Mucosa of stomach (tissue), 1 donor: Measurements from ENCODE around the gene TMEFF1.
"Not testable (repeated sequence)": the region's sequence is repeated elsewhere in the genome, so short reads cannot be mapped to it uniquely, and the experiment has no call there.

Source experiments
- H3K27me3 ChIP-seq: one replicate; pipeline ENCODE4 v1.7.0; 2013; ENCODE audit warnings: mild to moderate bottlenecking, low read length; ENCODE audit not compliant: control insufficient read depth, insufficient read depth
- H3K36me3 ChIP-seq: one replicate; pipeline ENCODE4 v1.7.0; 2013; ENCODE audit warnings: low read length; ENCODE audit not compliant: control insufficient read depth, insufficient read depth
- H3K4me1 ChIP-seq: one replicate; pipeline ENCODE4 v1.7.0; 2013; ENCODE audit warnings: mild to moderate bottlenecking, low read length; ENCODE audit not compliant: control insufficient read depth, insufficient read depth
- H3K4me3 ChIP-seq: one replicate; pipeline ENCODE4 v1.7.0; 2013; ENCODE audit warnings: low read length
- H3K9ac ChIP-seq: one replicate; pipeline ENCODE4 v1.7.0; 2013; ENCODE audit warnings: mild to moderate bottlenecking, low read length, moderate library complexity
- H3K9me3 ChIP-seq: one replicate; pipeline ENCODE4 v1.7.0; 2013; ENCODE audit warnings: mild to moderate bottlenecking, low read length, moderate library complexity; ENCODE audit not compliant: control insufficient read depth
- donor health status: Pancreatic carcinoma.

TMEFF1 gene

GRCh38 chr9:100437860-100438805, 34.8 kb upstream of the TMEFF1 start:
- no peak overlapping the region for H3K9ac ChIP-seq
- no peaks in the 10 kb centered on the region for H3K27me3 ChIP-seq
- H3K9me3 ChIP-seq = no peaks in the 10 kb centered on the region
- H3K4me1 ChIP-seq = no peaks in the 10 kb centered on the region
- H3K36me3 ChIP-seq = no peaks in the 10 kb centered on the region
- H3K4me3 ChIP-seq = no peak overlapping the region

GRCh38 chr9:100440071-100440470, 32.9 kb upstream of the TMEFF1 start:
- H3K4me1 ChIP-seq = no peaks in the 10 kb centered on the region
- H3K27me3 ChIP-seq = no peaks in the 10 kb centered on the region
- no peaks in the 10 kb centered on the region for H3K36me3 ChIP-seq
- no peak overlapping the region for H3K4me3 ChIP-seq
- no peaks in the 10 kb centered on the region for H3K9me3 ChIP-seq
- H3K9ac ChIP-seq = no peak overlapping the region

- H3K4me3 ChIP-seq, H3K27me3 ChIP-seq, H3K36me3 ChIP-seq, H3K4me1 ChIP-seq, H3K9me3 ChIP-seq, H3K9ac ChIP-seq: not testable (repeated sequence)
These were observed 32.5 kb upstream of the TMEFF1 start for GRCh38 chr9:100440487-100440886.

GRCh38 chr9:100441911-100442361, 31.0 kb upstream of the TMEFF1 start:
- Histone ChIP-seq H3K4me3 (no peak overlapping the region), H3K9ac (no peak overlapping the region), H3K4me1 (no peaks in the 10 kb centered on the region)

GRCh38 chr9:100443781-100444768, 28.9 kb upstream of the TMEFF1 start:
- Histone ChIP-seq H3K4me1 (no peaks in the 10 kb centered on the region), H3K27me3 (no peaks in the 10 kb centered on the region), H3K9me3 (no peaks in the 10 kb centered on the region)

More at GRCh38 chr9:100441911-100442361, 31.0 kb upstream of the TMEFF1 start:
- Histone ChIP-seq H3K36me3 (no peaks in the 10 kb centered on the region), H3K9me3 (no peaks in the 10 kb centered on the region), H3K27me3 (no peaks in the 10 kb centered on the region)

GRCh38 chr9:100445161-100445902, 27.6 kb upstream of the TMEFF1 start:
- no peaks in the 10 kb centered on the region for H3K36me3 ChIP-seq
- no peaks in the 10 kb centered on the region for H3K9me3 ChIP-seq
- no peak overlapping the region for H3K4me3 ChIP-seq
- H3K27me3 ChIP-seq = no peaks in the 10 kb centered on the region
- H3K4me1 ChIP-seq = no peaks in the 10 kb centered on the region
- no peak overlapping the region for H3K9ac ChIP-seq

More at GRCh38 chr9:100443781-100444768, 28.9 kb upstream of the TMEFF1 start:
- Histone ChIP-seq H3K9ac (no peak overlapping the region), H3K36me3 (no peaks in the 10 kb centered on the region), H3K4me3 (no peak overlapping the region)

GRCh38 chr9:100445903-100446549, 26.9 kb upstream of the TMEFF1 start:
- no peaks in the 10 kb centered on the region for H3K27me3 ChIP-seq
- no peak overlapping the region for H3K4me3 ChIP-seq
- no peaks in the 10 kb centered on the region for H3K9me3 ChIP-seq
- no peaks in the 10 kb centered on the region for H3K4me1 ChIP-seq
- H3K9ac ChIP-seq = no peak overlapping the region
- no peaks in the 10 kb centered on the region for H3K36me3 ChIP-seq

- no peaks in the 10 kb centered on the region for H3K27me3 ChIP-seq
- H3K4me1 ChIP-seq = no peaks in the 10 kb centered on the region
- no peaks in the 10 kb centered on the region for H3K9me3 ChIP-seq
- H3K4me3 ChIP-seq = no peak overlapping the region
- no peak overlapping the region for H3K9ac ChIP-seq
- no peaks in the 10 kb centered on the region for H3K36me3 ChIP-seq
These were observed 25.9 kb upstream of the TMEFF1 start for GRCh38 chr9:100447041-100447440.

- H3K27me3 ChIP-seq = no peaks in the 10 kb centered on the region
- H3K4me3 ChIP-seq = no peak overlapping the region
- H3K9ac ChIP-seq = no peak overlapping the region
- no peaks in the 10 kb centered on the region for H3K9me3 ChIP-seq
- no peaks in the 10 kb centered on the region for H3K4me1 ChIP-seq
- H3K36me3 ChIP-seq = no peaks in the 10 kb centered on the region
These were observed 24.7 kb upstream of the TMEFF1 start for GRCh38 chr9:100448266-100448665.

GRCh38 chr9:100449420-100449819, 23.5 kb upstream of the TMEFF1 start:
- no peaks in the 10 kb centered on the region for H3K36me3 ChIP-seq
- H3K9ac ChIP-seq = no peak overlapping the region
- H3K4me3 ChIP-seq = no peak overlapping the region
- no peaks in the 10 kb centered on the region for H3K9me3 ChIP-seq
- H3K4me1 ChIP-seq = no peaks in the 10 kb centered on the region
- no peaks in the 10 kb centered on the region for H3K27me3 ChIP-seq

GRCh38 chr9:100452894-100453293, 20.1 kb upstream of the TMEFF1 start:
- no peaks in the 10 kb centered on the region for H3K36me3 ChIP-seq
- no peak overlapping the region for H3K4me3 ChIP-seq

More at GRCh38 chr9:100452894-100453293, 20.1 kb upstream of the TMEFF1 start:
- Histone ChIP-seq H3K27me3 (no peaks in the 10 kb centered on the region), H3K4me1 (no peaks in the 10 kb centered on the region), H3K9ac (no peak overlapping the region), H3K9me3 (no peaks in the 10 kb centered on the region)
